GM19099 (cell line): ENCODE results near the gene ZNF649.
A peak's percentile ranks its signal among the peaks of the same experiment; 100 is the strongest.

Experiments
- POLR2A ChIP-seq: IDR thresholded peaks from 3 replicates; pipeline ENCODE4 v1.6.1; 2011; ENCODE audit warnings: low read depth; ENCODE audit not compliant: insufficient read length; ENCODE audit errors: extremely low read depth

Gene ZNF649

DNA sequence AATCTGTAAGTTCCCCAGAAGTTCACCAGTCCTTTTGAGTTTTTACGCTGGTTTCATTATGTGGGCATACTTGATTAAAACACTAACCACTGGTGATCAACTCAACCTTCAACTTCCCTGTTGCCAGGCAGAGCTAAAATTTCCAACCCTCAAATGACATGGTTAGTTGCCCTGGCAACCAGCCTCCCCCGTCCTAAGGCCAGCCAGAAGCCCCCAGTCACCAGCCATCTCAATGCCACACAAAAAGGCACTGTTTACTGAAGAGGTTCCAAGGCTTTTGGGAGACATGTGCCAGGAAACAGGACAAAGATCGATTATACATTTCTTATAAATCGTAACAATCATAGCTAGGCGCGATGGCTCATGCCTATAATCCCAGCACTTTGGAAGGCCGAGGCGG is 1.6 kb downstream of the ZNF649 start:
- TF ChIP-seq POLR2A, result no peak

DNA sequence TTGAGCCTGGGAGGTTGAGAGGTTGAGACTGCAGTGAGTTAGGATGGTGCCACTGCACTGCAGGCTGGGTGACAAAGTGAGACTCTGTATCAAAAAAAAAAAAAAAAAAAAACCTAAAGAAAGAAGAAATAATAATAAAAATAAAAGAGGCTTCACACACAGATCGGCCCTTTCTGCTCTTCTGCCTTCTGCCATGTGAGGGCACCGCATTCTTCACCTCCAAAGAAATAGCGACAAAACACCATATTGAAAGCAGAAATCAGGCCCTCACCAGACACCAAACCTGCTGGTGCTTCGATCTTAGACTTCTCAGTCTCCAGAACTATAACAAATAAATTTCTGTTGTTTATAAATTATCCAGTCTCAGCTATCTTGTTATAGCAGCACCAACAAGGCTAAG is 3.0 kb downstream of the ZNF649 start:
- TF ChIP-seq POLR2A, result no peak

DNA sequence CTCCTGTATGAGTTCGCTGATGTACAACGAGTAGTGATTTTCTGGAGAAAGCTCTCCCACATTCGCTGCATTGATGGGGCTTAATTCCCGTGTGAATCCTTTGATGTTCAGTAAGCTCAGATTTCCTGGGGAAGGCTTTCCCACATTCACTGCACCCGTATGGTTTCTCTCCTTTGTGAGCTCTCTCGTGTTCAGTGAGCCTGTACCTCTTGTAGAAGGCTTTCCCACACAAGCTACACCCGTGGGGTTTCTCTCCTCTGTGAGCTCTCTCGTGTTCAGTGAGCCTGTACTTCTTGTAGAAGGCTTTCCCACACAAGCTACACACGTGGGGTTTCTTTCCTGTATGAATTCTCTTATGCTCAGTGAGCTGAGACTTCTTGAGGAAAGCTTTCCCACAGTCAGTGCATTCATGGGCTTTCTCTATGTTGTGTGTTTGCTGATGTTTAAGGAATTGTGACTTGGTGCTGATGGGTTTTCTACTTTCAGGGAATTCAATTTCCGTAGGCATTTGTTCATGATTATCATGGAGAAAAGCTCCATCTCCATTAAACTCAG is 13.5 kb downstream of the ZNF649 start:
- no peak for TF ChIP-seq POLR2A

DNA sequence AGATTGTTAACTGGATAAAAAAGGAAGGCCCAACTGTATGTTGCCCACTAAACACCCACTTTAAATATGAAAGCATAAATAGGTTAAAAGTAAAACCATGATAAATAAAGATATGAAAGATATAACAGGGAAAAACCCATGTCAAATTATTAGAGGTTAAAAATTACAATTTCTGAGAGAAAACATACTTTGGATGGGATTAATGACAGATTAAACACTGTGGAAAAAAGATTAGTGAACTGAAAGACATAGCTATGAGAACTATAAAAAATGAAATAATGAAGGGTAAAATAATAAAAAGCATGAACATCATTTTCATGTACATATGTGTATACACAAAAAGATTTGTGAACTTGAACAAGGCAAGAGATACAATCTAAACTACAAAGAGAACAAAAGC is 14.9 kb downstream of the ZNF649 start:
- TF ChIP-seq POLR2A, result no peak

- peak; percentile 28 for TF ChIP-seq POLR2A
These were observed 17.0 kb downstream of the ZNF649 start, which contains the start of gene ZNF577 for GRCh38 chr19:51887522-51888498. TSS of gene ZNF577 (minus strand) at chr19:51887951. CDS start at chr19:51880382, 7,569 bp downstream.

DNA sequence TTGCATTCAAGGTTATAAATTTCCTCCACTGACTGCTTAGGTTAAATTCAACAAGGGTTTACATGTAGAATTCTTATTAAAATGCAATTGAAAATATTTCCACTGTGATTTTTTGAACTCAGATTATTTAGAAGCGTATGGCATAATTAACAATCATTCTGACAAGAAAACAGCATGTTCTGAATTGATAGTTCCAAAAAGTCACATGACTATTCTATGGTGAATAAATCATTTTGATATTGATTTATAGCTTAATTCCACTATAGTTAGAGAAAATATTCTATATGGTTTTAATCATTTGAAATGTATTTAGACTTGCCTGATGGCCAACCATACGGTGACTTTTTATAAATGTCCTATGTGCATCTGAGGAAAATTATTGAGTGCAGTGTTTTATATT is 20.1 kb downstream of the ZNF649 start:
- TF ChIP-seq POLR2A, result no peak

DNA sequence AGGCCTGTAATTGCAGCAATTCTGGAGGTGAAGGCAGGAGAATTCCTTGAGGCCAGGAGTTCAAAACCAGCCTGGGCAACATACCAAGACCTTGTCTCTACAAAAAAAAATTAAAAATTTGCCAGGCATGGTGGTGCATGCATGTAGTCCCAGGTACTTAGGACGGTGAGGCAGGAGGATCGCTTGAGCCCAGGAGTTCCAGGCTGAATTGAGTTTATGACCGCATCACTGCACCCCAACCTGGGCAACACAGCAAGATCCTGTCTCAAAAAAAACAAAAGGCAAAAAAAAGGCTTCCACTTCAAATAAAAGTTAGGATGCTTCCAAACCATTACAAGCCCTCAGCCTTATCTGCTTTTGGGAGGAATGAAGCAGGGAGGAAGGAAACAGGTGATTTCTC is 22.3 kb downstream of the ZNF649 start:
- TF ChIP-seq POLR2A, result no peak

GRCh38 chr19:51873097-51873496 is 31.7 kb downstream of the ZNF649 start:
- TF ChIP-seq POLR2A, result no peak

GRCh38 chr19:51861870-51862622 is 42.8 kb downstream of the ZNF649 start:
- no peak for TF ChIP-seq POLR2A
